Measurements from ENCODE around the gene BBS9.

Gene BBS9

DNA sequence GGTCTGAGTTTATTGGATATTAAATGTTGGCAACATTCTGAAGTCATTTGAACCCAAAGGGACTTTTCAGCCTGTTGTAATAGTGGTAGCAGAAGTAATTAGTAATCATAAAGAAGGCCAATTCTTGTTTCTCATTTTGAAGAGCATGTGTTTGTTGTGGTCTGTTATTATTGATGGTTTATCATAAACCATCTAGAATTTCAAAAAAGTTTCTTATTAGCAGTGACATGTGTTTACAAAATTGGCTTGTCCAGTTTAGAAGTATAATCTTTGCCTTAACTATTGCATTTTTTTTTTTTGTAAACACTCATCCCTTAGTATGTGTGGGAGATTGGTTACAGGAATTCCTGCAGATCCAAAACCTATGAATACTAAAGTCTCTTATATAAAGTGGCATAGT lies 177.8 kb downstream of the BBS9 start:
- H3K4me3 ChIP-seq (ENCODE audit: low read depth, low read length), result no peak overlapping the region
- TF ChIP-seq, protein P1, sequence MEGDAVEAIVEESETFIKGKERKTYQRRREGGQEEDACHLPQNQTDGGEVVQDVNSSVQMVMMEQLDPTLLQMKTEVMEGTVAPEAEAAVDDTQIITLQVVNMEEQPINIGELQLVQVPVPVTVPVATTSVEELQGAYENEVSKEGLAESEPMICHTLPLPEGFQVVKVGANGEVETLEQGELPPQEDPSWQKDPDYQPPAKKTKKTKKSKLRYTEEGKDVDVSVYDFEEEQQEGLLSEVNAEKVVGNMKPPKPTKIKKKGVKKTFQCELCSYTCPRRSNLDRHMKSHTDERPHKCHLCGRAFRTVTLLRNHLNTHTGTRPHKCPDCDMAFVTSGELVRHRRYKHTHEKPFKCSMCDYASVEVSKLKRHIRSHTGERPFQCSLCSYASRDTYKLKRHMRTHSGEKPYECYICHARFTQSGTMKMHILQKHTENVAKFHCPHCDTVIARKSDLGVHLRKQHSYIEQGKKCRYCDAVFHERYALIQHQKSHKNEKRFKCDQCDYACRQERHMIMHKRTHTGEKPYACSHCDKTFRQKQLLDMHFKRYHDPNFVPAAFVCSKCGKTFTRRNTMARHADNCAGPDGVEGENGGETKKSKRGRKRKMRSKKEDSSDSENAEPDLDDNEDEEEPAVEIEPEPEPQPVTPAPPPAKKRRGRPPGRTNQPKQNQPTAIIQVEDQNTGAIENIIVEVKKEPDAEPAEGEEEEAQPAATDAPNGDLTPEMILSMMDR (IDR thresholded peaks at IDR 0.05; ENCODE audit: control insufficient read depth, extremely low read depth, insufficient read depth), result no peak
- no peak for DNase-seq (ENCODE audit: low read depth)

DNA sequence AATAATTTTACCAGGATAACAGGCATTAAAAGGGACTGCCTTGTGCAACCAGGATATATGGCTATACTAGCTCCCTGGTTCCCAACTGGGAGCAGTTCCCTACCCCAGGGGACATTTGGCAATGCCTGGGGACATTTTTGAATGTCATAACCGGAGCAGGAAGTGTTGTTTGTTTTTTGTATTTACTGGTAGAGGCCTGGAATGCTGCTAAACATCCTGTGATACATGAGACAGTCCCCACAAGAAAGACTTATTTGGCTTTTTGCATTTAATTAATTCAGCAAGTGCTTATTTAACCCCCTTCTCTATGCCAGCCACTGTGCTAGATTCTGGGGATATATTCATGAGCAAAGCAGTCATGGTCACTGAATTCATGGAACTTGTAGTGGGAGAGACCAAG lies 181.2 kb downstream of the BBS9 start:
- no peak for DNase-seq (ENCODE audit: low read depth)
- no peak overlapping the region for H3K4me3 ChIP-seq (ENCODE audit: low read depth, low read length)
- TF ChIP-seq, protein P1 (IDR thresholded peaks at IDR 0.05; ENCODE audit: control insufficient read depth, extremely low read depth, insufficient read depth), result no peak

DNA sequence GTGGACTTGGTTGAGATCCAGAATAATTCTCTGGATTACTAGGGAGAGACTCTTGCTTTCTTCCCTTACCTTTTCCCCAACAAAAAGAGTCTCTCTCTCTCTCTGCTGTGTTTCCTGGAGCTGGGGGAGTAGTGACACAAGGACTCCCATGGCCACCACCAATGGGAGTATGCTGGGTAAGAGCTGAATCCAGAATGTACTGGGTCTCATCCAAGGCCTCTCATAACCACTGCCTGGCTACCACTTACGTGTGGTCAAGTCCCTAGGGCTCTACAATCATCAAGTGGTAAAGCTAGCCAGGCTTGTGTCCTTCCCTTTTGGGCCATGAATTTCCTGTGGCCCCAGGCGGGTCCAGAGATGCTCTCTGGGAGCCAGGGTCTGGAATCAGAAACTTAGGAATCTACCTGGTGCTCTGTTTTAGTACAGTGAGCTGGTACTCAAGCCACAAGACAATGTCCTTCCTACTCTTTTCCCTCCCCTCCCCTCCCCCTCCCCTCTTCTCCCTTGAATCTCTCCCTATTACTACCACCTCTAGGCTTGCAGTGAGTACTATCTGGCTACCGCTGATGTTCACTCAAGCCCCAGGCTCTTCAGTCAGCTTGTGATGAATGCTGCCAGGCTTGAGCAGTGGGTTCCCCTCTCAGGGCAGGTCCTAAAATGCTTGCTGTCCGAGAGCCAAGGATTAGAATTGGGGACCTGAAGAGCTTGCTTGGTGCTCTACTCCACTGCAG lies 196.6 kb downstream of the BBS9 start:
- DNase-seq (ENCODE audit: low read depth), result no peak
- TF ChIP-seq, protein P1 (IDR thresholded peaks at IDR 0.05; ENCODE audit: control insufficient read depth, extremely low read depth, insufficient read depth), result no peak
- no peak overlapping the region for H3K4me3 ChIP-seq (ENCODE audit: low read depth, low read length)

DNA sequence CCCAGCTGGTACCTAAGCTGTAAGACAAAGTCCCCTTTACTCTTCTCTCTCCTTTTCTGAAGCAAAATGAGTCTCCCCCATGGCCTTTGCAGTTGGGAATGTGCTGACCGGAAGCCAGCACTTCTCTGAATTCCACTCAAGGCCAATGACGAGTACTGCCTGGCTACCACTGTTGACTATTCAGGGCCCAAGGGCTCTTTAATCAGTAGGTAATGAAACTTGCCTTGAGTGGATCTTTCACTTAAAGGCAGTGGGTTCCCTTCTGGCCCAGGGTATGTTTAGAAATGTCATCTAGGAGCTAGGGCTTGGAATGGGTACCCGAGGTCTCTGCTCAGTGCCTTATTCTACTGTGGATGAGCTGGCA lies 197.1 kb downstream of the BBS9 start:
- TF ChIP-seq, protein P1 (IDR thresholded peaks at IDR 0.05; ENCODE audit: control insufficient read depth, extremely low read depth, insufficient read depth), result no peak
- no peak overlapping the region for H3K4me3 ChIP-seq (ENCODE audit: low read depth, low read length)
- DNase-seq (ENCODE audit: low read depth), result no peak

DNA sequence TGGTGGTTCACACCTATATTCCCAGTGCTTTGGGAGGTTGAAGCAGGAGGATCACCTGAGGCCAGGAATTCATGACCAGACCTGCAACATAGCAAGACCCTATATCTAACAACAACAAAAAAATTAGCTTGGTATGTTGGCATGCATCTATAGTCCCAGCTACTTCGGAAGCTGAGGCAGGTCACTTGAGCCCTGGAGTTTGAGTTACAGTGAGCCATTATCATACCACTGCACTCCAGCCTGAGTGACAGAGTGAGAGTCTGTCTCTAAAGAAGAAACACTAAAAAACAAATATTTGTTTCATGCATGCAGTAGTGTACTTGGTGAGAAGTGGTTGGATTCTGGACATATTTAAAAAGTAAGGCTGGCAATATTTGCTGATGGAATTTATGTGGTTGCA lies 198.1 kb downstream of the BBS9 start:
- no peak for DNase-seq (ENCODE audit: low read depth)
- TF ChIP-seq, protein P1 (IDR thresholded peaks at IDR 0.05; ENCODE audit: control insufficient read depth, extremely low read depth, insufficient read depth), result no peak
- no peak overlapping the region for H3K4me3 ChIP-seq (ENCODE audit: low read depth, low read length)

DNA sequence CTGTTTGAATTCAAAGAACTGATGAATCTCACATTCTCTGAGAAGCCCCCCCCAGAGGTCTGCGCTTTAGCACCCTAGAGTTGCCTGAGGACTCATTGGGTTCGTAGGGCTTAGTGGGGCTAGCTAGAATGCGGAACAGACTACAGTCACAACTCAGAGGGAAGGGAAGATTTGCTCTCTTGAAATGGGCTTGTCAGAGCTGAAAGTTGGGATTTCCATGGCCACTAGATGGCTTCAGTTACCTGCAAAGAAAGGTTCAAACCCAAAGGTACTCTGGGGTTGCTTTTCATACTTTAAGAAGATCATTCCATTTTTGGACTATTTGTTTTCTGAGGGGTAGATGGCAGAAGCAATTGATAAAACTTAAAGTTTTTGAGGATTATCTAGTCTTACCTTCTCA lies 205.0 kb downstream of the BBS9 start:
- no peak overlapping the region for H3K4me3 ChIP-seq (ENCODE audit: low read depth, low read length)
- DNase-seq (ENCODE audit: low read depth), result peak; percentile 2
- TF ChIP-seq, protein P1 (IDR thresholded peaks at IDR 0.05; ENCODE audit: control insufficient read depth, extremely low read depth, insufficient read depth), result peak; percentile 75

DNA sequence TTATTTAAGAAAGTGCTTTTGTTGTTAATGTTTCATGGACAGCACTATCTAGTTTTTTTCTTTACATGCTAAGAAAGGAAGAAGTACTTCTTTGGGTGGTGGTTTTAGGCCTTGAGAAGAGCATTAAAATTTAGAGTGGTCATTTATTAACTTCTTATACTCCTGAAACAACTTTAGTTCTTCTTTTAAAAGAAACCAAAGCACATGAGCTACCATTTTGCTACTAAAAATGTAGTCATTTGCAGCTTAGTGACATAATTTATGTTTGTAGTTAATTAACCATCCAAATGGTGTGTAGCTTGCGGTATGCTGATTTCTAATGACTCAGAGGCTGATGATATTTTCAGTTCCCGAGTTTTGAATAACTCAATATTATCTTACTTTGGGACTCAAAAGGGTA lies 207.5 kb downstream of the BBS9 start:
- TF ChIP-seq, protein P1 (IDR thresholded peaks at IDR 0.05; ENCODE audit: control insufficient read depth, extremely low read depth, insufficient read depth), result no peak
- no peak for DNase-seq (ENCODE audit: low read depth)
- H3K4me3 ChIP-seq (ENCODE audit: low read depth, low read length), result no peak overlapping the region

All from LNCaP clone FGC (cell line).